Measurements from ENCODE around the gene RHOG. TPM values are rescaled to one million over a fixed set of nuclear protein-coding genes. Genes with fewer than 3 reads are reported as not detected.

RHOG gene
- total RNA-seq, 4 donors from 2014 or later: 21.7 to 146 (median 80.6) TPM

DNA sequence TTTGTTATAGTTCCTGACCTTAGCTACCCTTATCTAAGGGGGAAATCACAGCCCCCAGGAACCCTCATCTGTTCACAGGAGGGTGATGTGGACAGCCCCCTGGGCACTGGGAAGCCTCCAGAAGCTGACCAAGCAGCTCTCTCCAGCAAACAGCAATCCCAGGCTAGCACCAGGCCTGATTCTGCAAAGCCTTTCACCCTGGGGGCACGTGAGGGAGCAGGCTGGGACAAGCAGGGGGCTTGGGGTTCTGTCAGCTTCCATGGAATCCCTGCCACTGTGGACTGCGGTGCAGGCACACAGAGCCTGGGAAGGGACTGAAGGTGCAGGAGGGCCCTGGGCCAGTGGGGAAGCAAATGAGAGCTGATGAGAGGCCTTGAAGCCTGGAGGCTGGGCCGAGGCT, 30.3 kb downstream of the RHOG start:
- in situ Hi-C loops (cut with MboI; ENCODE audit: low pct_ligation_motif_present in 1 of 4, low pct_unique_long_range_greater_than_20kb in 1 of 4, low sequenced_read_pairs in 3 of 4): no loop called here
- intact Hi-C loops (cut with DNase I; ENCODE audit: low total_unique reads): no loop called here
- TF ChIP-seq POLR2A (IDR thresholded peaks at IDR 0.05) (no peak), EP300 (IDR thresholded peaks at IDR 0.05; ENCODE audit: low read depth) (no peak), POLR2AphosphoS5 (IDR thresholded peaks at IDR 0.05) (no peak)
- TF ChIP-seq, protein P1, sequence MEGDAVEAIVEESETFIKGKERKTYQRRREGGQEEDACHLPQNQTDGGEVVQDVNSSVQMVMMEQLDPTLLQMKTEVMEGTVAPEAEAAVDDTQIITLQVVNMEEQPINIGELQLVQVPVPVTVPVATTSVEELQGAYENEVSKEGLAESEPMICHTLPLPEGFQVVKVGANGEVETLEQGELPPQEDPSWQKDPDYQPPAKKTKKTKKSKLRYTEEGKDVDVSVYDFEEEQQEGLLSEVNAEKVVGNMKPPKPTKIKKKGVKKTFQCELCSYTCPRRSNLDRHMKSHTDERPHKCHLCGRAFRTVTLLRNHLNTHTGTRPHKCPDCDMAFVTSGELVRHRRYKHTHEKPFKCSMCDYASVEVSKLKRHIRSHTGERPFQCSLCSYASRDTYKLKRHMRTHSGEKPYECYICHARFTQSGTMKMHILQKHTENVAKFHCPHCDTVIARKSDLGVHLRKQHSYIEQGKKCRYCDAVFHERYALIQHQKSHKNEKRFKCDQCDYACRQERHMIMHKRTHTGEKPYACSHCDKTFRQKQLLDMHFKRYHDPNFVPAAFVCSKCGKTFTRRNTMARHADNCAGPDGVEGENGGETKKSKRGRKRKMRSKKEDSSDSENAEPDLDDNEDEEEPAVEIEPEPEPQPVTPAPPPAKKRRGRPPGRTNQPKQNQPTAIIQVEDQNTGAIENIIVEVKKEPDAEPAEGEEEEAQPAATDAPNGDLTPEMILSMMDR (IDR thresholded peaks at IDR 0.05): no peak
- H3K4me1 ChIP-seq: peaks cover 0 to 13% (median 6%) of the 10 kb centered on the region in 4 donors
- H3K9me3 ChIP-seq: no peaks in the 10 kb centered on the region
- H3K4me3 ChIP-seq: no peak overlapping the region
- H3K36me3 ChIP-seq: no peaks in the 10 kb centered on the region
- H3K27me3 ChIP-seq: no peaks in the 10 kb centered on the region
- no peak for DNase-seq
- no peak overlapping the region for H3K27ac ChIP-seq
- 87 to 100% methylated on average over 1 to 3 of the region's 3 CpGs for WGBS, 2 donors (ENCODE audit: low coverage in 1 of 2)

DNA sequence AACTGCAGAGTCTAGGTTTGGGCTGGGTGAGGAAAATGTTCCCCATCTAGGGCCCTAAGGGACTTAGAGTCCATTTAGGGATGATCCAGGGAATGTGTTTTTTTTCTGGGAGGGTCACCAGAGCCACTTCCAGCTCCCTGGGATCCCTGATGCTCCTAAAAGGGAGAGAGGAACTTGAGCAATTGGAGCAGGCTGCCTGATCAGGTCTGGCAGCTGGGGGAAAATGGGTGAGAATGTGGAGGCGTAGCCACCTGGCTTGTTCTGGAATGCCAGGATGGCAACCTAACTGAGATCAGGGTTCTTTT, 31.2 kb downstream of the RHOG start:
- Histone ChIP-seq H3K27me3 (no peaks in the 10 kb centered on the region), H3K4me1 (peaks cover 0 to 13% (median 6%) of the 10 kb centered on the region in 4 donors), H3K36me3 (no peaks in the 10 kb centered on the region), H3K4me3 (no peak overlapping the region), H3K27ac (no peak overlapping the region), H3K9me3 (no peaks in the 10 kb centered on the region)
- in situ Hi-C loops (cut with MboI; ENCODE audit: low pct_ligation_motif_present in 1 of 4, low pct_unique_long_range_greater_than_20kb in 1 of 4, low sequenced_read_pairs in 3 of 4): no loop called here
- 100% methylated on average over 1 of the region's 1 CpG; no CpG with 5 or more reads in 1 of the 2 donors for WGBS, 2 donors (ENCODE audit: low coverage in 1 of 2)
- intact Hi-C loops (cut with DNase I; ENCODE audit: low total_unique reads): loop anchor here (5.0 kb wide), 1 partner anchor 33 kb away; the partner anchor contains the start of gene RHOG
- TF ChIP-seq, protein P1 (IDR thresholded peaks at IDR 0.05): no peak
- no peak for TF ChIP-seq POLR2AphosphoS5 (IDR thresholded peaks at IDR 0.05)
- no peak for TF ChIP-seq EP300 (IDR thresholded peaks at IDR 0.05; ENCODE audit: low read depth)
- no peak for TF ChIP-seq POLR2A (IDR thresholded peaks at IDR 0.05)
- DNase-seq: no peak

DNA sequence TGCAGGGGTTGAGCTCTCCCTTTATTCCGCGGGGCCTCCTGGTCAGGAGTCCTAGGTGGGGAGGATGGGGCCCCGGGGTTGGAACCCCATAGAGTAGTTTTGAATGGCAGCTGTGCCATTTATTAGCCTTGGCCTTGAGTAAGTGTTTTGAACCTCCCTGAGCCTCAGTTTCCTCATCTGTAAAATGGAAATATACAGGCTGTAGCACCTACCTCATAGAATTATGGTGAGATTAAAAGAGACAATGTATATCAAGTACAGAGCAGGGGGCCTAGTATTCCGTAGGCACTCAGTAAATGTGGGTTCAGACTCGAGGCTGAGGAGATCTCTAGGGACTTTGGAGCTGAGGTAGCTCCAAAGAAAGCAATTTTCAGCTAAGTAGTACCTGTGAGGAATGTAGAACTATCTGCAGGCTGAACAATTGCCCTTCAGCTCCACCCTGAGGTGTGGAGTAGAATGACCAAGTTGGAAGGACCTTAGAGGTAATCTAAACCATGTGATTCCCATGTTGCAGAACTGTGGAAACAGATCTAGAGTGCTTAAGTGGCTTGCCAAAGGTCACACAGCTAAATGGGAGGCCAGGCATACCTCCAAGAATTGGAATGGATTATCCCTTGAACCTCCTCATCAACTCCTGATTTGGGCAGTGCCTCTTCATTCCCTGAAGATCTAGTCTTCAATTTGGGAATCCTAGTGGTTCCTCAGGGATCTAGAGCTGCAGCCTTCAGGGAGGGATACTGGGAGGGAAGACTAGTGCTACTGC, 31.7 kb downstream of the RHOG start:
- WGBS, 2 donors (ENCODE audit: low coverage in 1 of 2): 19% methylated on average over 5 of the region's 5 CpGs; no CpG with 5 or more reads in 1 of the 2 donors
- peak overlapping the region; percentile 73 to 84 (median 81) for H3K27ac ChIP-seq
- peak; percentile 64 for DNase-seq
- no peak for TF ChIP-seq POLR2A (IDR thresholded peaks at IDR 0.05)
- TF ChIP-seq, protein P1 (IDR thresholded peaks at IDR 0.05): peak; percentile 24 to 60 (median 42)
- intact Hi-C loops (cut with DNase I; ENCODE audit: low total_unique reads): loop anchor here (5.0 kb wide), 1 partner anchor 33 kb away; the partner anchor contains the start of gene RHOG
- no peaks in the 10 kb centered on the region for H3K27me3 ChIP-seq
- H3K4me3 ChIP-seq: peak overlapping the region; percentile 41 to 91 (median 66)
- in situ Hi-C loops (cut with MboI; ENCODE audit: low pct_ligation_motif_present in 1 of 4, low pct_unique_long_range_greater_than_20kb in 1 of 4, low sequenced_read_pairs in 3 of 4): no loop called here
- H3K36me3 ChIP-seq: no peaks in the 10 kb centered on the region
- peaks cover 0 to 13% (median 6%) of the 10 kb centered on the region in 4 donors for H3K4me1 ChIP-seq
- H3K9me3 ChIP-seq: no peaks in the 10 kb centered on the region

DNA sequence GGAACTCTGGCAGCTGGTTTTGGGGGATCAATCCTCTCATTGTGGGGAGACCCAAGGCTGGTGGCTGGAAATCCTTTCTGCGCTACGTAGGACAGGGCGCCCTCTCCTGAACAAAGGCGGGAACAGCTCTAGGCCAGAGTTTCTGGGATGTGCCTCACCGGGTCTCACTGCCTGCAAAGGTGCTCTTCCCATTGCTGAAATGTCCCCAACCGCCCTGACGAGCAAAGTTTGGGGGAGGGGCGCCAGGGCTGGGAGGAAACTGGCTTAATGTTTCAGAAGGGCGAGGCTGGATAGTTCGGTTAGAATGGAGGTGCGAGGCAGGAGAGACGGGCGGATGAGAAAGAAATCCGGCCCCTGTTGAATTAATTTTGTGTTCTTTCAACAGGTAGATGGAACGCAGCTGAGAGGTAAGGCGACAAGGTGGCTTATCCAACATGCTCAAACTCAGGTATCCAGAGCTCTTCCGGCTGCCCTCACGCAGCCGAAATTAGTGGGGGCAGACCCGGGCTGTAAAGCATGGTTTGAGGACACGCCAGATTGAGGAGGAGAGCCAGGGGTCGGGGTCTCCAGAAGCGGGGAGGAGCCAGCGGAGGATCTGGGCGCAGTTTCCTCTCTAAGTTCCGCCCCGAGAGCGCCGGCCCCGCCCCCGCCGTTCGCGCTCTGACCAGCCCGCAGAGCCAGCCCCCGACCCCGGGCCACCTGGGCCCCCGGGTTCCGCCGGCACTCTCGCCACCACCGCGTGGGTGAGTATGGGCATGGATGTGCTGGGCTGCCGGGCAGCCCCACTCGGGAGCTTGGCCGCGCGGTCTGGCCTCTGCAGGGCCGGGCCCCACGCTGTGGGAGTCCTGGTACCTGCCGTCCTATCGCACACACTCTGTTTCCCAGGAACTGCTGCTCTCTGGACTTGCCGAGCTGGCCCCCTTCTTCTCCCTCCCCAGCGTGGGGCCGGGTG, 32.6 kb downstream of the RHOG start, which contains the start of gene PGAP2:
Gene PGAP2 (plus strand): TSS at position 652 of the 952 bp plus-strand sequence. CDS start 2,700 bp downstream, outside the sequence.
- intact Hi-C loops (cut with DNase I; ENCODE audit: low total_unique reads) (loop anchor here (5.0 kb wide), 1 partner anchor 34 kb away; the partner anchor contains the start of gene RHOG), in situ Hi-C loops (cut with MboI; ENCODE audit: low pct_ligation_motif_present in 1 of 4, low pct_unique_long_range_greater_than_20kb in 1 of 4, low sequenced_read_pairs in 3 of 4) (no loop called here)
- no peaks in the 10 kb centered on the region for H3K27me3 ChIP-seq
- TF ChIP-seq EP300 (IDR thresholded peaks at IDR 0.05; ENCODE audit: low read depth) (no peak), POLR2A (IDR thresholded peaks at IDR 0.05) (peak; percentile 11), POLR2AphosphoS5 (IDR thresholded peaks at IDR 0.05) (no peak)
- TF ChIP-seq, protein P1 (IDR thresholded peaks at IDR 0.05): peak; percentile 63 to 72 (median 69)
- WGBS, 2 donors (ENCODE audit: low coverage in 1 of 2): 1 to 2% methylated on average over 7 to 55 of the region's 55 CpGs
- H3K27ac ChIP-seq: peak within 1 kb of the TSS; percentile 73 to 84 (median 81)
- peak; percentile 77 for DNase-seq
- H3K36me3 ChIP-seq: no peaks in the 10 kb centered on the region
- H3K9me3 ChIP-seq: no peaks in the 10 kb centered on the region
- H3K4me1 ChIP-seq: peaks cover 0 to 13% (median 6%) of the 10 kb centered on the region in 4 donors
- H3K4me3 ChIP-seq: peak within 1 kb of the TSS; percentile 41 to 91 (median 66)

All from transverse colon (tissue), 4 donors.